Stimulated activated CD4-positive, alpha-beta T cell treated with anti-CD3 and anti-CD28 coated beads, Interleukin-1b, Interleukin-23, amount 100 ng/mL, for 4 hours (primary cell): ENCODE results near the gene PDE8B.

Source experiments
- DNase-seq, 2 donors: peaks; one replicate each; pipeline ENCODE4 v3.0.0-alpha.2; 2020; ENCODE audit warnings: low read depth in 2 of 2

The PDE8B gene

GRCh38 chr5:77285251-77285841, 74.9 kb downstream of the PDE8B start:
- no peak for DNase-seq

GRCh38 chr5:77292026-77292757, 81.7 kb downstream of the PDE8B start:
- DNase-seq, result no peak

DNA sequence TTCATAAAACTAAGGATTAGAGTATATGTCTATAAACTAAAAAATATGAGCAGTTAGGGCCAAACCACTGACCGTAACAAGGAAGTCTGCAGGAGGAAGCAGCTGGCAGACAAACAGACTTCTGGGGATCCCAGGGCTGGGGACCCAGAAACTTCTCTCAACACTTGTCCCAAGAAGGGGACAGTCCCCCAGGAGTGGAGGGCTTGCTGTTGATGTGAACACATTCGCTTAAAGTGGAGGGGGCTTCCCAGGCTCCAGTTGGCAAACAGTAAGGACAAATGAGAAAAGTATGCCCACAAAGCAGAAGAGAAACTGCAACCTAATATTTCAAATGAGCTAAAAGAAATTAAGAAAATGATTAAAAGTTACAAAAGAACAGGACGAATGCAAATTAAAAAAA, 83.7 kb downstream of the PDE8B start:
- no peak for DNase-seq

GRCh38 chr5:77295863-77296378, 85.4 kb downstream of the PDE8B start:
- DNase-seq, result no peak

DNA sequence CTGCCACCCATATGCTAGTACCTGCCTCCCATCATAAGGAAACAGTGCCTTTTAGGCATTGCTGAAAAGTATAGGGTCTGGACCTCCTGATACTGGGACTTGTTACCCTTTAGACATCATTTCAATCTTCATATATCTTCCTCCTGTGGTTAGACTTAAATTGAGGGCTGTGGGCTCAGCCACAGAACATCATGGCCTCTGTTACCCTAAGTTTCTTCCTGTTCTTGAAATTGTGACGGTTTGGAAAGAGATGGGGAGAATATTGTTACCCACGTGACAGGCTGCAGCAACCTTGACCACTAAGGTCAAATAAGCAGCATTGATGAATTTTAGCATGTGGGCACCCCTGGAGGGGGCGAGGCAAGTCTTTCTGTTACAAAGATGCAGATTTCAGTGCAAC, 87.7 kb downstream of the PDE8B start:
- DNase-seq, result no peak

DNA sequence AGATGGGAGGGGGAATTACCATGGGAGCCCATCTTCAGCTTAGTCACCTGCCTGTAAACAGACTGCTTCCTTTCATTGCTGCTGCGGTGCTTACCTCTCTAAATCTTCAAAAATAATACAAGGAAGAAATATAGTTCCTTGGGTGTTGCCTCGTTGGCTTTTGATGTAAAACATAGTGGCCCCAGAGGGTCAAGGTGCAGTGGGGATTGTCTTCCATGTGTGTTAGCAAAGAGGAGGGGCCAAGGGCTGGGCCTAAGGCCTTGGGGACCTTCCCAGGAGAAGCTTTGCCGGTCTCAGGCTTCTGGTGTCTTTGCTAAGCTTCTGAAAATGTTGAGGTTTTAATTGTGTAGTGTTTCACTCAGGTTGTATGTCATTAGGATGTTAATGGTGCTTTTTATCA, 90.0 kb downstream of the PDE8B start:
- DNase-seq, result no peak

GRCh38 chr5:77301447-77301883, 91.0 kb downstream of the PDE8B start:
- DNase-seq, result no peak

- no peak for DNase-seq
Measured at GRCh38 chr5:77302247-77302646, 91.8 kb downstream of the PDE8B start.

DNA sequence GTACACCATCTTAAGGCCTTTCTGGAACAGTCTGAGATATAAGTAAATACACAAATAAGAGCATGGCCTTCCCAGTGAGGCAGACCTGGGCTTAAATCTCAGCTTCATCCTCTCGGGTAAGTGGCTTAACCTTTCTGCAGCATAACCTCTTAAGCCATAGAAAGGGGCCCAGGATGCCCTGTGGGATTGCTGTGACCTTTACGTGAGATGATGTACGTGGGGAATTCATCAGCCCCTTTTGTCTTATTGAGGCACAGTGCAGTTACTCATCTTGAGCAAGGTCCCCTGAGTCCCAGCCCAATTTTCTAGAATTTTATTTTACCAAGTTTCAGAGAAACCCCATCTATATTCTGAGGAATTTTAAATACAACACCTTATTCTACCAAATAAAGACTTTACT, 92.2 kb downstream of the PDE8B start:
- DNase-seq, result no peak

- no peak for DNase-seq
Measured at GRCh38 chr5:77304388-77304787, 93.9 kb downstream of the PDE8B start.

DNA sequence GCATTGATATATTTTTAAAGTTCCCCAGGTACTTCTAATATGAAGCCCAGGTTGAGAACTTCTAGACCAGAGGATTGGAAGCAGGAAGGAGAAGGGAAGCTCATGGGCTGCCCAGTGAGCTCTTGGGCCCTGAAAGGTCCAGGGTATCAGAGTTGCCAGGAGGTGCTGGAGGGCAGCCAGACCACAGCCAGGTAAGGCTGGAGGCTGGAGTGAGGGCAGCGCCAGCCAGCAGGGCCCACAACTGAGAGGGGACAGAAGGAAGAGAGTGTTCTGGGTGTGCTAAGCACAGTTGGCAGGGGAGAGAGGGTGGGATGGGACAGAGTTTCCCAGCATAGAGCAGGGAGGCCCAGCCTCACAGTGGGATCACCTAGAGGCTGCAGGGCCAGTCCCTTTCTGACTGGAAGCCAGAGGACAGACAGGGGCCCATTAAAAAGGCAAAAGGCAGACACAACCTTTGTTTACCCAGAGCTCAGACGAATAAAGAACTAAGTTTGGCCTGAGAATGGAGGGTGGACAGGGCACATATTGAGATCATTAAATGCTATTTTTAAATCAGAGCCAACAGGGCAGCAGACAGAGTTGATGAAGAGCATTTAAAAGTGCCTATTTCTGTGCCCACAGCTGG, 94.9 kb downstream of the PDE8B start:
- DNase-seq, result no peak

DNA sequence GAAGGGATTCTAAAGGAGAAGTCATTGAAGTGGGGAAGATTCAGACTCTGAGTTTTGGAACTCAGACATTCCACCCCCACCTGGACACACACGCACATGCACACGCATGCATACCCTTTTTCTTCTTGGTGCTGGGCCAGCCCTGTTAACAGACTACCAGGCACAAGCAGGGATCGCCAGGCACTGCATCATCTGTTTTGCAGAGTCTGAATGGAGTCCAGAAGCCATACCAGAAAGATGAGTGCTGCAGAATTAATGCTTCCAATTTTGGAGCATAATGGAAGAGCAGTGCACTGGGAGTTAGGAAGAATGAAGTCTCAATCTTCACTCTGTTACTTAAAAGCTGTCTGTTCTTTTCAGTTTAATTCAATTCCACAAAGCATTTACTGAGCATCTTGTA, 95.5 kb downstream of the PDE8B start:
- no peak for DNase-seq

- DNase-seq, result no peak
Measured at GRCh38 chr5:77306531-77306930, 96.1 kb downstream of the PDE8B start.

DNA sequence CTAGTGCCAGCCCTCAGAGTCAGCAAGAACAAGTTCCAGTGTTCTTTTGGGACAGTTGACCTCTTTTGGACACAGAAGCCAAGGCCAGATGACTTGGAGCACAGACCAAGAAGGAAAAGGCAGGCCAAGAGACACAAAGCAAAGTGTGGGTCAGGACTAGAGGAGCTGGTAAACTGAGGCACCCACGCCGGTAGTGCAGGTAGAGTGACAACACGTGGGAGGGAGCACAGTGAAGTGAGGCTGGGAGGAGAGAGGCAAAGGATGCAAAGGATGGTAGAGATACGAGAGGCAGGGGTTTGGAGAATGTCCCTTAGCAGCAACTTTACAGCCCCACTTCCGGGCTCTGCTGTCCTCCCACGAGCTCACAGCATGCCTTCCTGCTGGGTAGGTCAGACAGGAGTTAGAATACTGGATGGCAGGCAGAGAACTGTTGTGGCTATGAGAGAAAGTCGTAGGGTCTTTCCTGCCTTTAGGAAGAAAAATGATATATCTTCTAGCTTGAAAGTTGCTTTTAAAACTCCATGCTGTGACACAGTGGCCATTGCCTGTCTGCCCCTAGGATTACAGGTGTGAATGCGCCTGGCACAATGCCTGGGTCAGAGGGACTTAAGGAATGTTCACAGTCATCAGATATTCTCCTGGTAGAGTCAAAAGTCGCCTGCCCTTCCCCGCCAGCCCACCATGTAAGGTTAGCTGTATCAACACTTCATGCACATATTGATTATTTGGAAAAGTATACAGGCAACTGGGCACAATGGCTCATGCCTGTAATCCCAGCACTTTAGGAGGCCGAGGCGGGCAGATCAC, 97.9 kb downstream of the PDE8B start:
- no peak for DNase-seq

DNA sequence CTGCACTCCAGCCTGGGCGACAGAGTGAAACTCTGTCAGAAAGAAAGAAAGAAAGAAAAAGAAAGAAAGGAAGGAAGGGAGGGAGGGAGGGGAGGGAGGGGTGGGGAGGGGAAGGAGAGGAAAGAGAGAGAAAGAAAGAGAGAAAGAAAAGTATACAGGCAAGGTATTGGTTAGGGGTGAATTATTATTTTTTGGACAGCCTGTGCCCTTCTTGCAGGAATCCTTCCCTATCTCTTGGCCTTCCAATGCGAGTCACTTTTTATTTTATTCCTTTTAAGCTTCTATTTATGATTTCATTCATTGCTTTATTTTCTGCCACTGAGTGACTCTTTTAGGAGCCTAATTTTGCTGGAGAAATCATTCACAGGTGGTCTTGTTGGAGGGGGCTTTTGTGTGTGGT, 98.7 kb downstream of the PDE8B start:
- no peak for DNase-seq

DNA sequence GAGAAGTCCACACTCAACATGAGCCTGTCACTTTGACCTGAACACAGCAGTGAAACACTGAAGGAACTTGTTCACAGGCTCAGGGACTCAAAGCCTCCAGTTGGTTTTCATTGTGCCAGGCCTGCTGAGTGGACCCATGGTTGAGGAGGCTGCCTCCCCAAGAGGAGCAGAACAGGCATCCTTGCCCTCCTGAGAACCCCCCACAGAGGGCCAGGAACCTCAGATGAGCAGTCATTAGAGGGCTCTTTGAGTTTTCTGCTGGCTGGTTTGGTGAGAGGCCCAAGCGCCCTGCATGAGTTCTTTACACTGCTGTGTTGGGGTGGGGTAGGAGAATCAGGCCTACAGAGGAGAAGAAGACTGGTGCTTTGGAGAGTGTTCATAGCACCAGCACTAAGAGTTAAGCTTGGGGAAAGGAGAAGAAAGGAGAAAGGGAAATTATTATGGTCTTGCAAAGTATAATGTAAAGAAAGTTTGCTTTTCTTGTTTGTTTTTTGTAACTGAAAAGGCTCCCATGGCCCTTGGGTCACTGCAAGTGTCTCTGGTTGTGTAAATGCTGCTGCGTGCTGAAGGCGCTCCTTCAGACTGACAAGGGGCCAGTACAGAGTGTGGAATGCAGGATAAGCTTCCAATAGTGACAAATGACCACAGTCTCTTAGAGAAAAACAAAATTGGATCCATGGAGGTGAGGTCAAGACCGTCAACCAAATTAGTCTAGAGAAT, 100.2 kb downstream of the PDE8B start:
- DNase-seq, result no peak

GRCh38 chr5:77311214-77311571, 100.7 kb downstream of the PDE8B start:
- no peak for DNase-seq

- no peak for DNase-seq
Measured at GRCh38 chr5:77312413-77312812, 101.9 kb downstream of the PDE8B start.

DNA sequence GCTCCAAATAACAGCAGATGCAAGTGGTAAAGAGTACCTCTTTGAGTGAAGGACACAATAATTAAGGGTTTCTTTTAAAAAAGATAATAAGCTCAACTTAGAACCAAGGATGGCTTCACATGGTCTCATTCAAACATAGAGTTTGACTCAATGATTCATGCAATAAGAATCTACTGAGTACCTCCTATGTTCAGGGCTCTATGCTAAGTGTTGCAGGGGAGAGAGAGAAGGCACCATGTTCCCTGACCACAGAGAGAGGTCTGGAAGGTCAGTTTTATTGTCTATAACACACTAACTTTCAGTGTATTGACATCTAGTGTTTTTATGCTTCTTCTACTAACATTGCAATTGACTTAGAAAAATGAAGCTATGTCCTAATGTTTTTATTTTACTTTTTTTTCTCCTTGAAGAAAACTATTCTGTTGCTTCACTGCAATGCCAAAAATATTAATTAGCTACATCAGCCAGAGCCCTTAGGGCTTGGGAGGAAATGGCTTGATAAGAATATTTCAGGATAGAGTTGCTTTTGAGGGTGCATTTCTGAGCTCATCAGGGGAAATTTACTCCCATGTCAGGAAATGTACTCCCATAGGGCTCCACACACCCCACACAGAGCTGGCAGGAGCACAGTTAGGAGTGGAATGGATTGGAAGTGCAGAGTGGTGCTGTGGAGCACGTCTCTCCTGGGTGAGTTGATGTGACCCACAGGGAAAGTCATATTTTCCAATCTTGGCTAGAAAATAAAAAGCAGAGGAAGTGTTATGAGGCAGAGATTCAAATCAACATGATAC, 106.6 kb downstream of the PDE8B start:
- no peak for DNase-seq

GRCh38 chr5:77318060-77318459, 107.6 kb downstream of the PDE8B start:
- DNase-seq, result no peak
